ENCODE measurements around the gene GALNT18. TPM values are rescaled to one million over a fixed set of nuclear protein-coding genes. Genes with fewer than 3 reads are reported as not detected.

The GALNT18 gene
- total RNA-seq, 4 donors from 2014 or later: 7.8 to 57.1 (median 17.8) TPM

GRCh38 chr11:11439591-11439990, 182.2 kb downstream of the GALNT18 start:
- TF ChIP-seq CTCF (IDR thresholded peaks at IDR 0.05; ENCODE audit: low read depth): no peak

GRCh38 chr11:11436715-11437313, 185.0 kb downstream of the GALNT18 start:
- TF ChIP-seq CTCF (IDR thresholded peaks at IDR 0.05; ENCODE audit: low read depth): no peak

DNA sequence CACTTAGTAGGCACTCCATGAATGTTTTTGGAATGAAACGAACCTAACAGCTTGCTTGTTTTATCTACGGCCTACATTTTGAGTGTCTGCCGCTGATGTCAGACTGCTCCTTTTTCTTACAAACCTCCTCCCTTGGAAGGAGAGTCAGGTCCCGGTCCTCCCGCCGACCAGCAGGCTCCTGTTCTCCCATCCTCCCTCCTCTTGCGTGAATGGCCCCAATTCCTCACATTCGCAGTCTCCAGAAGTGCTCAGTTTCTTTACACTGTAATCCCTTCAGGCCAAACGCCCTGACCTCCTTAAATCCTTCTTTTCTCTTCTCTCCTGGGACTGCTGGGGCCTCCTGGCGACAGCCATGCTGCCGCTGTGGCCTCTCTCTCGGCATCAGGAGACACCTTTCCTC, 186.2 kb downstream of the GALNT18 start:
- no peak for TF ChIP-seq CTCF (IDR thresholded peaks at IDR 0.05; ENCODE audit: low read depth)

DNA sequence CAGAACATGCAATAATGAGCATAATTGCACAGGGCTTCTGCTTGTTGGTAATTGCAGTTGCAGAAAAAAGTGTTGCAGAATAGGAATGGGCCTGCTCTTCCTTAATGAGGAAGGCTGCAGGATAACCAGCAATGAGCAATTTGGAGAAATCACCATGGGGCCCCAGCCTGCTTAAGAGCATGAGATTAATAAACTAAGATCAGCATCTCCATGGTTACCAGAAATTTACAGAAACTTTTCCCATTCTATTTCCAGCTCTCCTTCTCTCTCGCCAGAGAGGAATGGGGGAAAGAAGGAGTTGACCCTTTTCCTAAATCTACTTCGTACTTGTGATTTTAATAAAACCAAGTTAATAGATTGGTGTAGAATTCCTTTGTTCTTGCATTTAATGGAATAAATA, 187.8 kb downstream of the GALNT18 start:
- TF ChIP-seq CTCF (IDR thresholded peaks at IDR 0.05; ENCODE audit: low read depth): no peak

GRCh38 chr11:11432621-11433319, 189.0 kb downstream of the GALNT18 start:
- TF ChIP-seq CTCF (IDR thresholded peaks at IDR 0.05; ENCODE audit: low read depth): no peak

- TF ChIP-seq CTCF (IDR thresholded peaks at IDR 0.05; ENCODE audit: low read depth): no peak
These were observed 191.4 kb downstream of the GALNT18 start for GRCh38 chr11:11430431-11430830.

DNA sequence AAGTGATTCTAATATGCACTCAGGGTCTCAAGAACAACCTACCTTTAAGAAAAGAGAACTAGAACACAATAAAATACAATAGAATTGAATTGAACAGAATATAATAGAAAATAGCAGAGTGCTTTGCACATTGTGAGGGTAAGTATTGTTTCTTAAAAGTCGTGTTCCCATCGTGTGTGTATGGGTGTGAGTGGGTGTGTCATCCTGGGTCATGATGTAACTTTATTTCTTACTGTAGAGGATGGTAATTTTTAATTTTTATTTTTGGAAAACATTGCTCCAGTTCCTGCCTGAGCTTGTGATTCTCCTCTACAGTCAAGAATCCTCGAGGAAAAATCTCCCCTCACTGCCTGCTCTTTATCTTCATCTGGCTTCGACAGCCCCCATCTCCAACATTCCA, 193.1 kb downstream of the GALNT18 start:
- no peak for TF ChIP-seq CTCF (IDR thresholded peaks at IDR 0.05; ENCODE audit: low read depth)

Data from subcutaneous adipose tissue (tissue), 4 donors.